CD4-positive, alpha-beta T cell (primary cell): Measurements from ENCODE around the gene RAPSN. TPM values are rescaled to one million over a fixed set of nuclear protein-coding genes. Genes with fewer than 3 reads are reported as not detected.

Experiments
- ATAC-seq: fragments of 200-7000 bp; cut with Tn5 transposase; one replicate; pipeline ENCODE4 v1.10.0; 2022; ENCODE audit warnings: mild to moderate bottlenecking; ENCODE audit not compliant: poor library complexity
- CTCF ChIA-PET: fragments of 350-600 bp; sonication (Branson Sonifier 250); formaldehyde crosslinking; loops from one replicate; lab custom pipeline; 2021; ENCODE audit warnings: antibody characterized with exemption, inconsistent platforms; lab: Charles Lee
- POLR2A ChIA-PET: fragments of 350-600 bp; sonication (Branson Sonifier 250); formaldehyde crosslinking; loops from one replicate; lab custom pipeline; 2021; ENCODE audit warnings: antibody characterized with exemption, inconsistent platforms; lab: Charles Lee
- DNase-seq, 14 experiments: peaks; one replicate each; pipeline ENCODE4 v3.0.0-alpha.2; 2013 to 2020; ENCODE audit warnings: mixed read lengths in 2 of 14
- H3K27ac ChIP-seq, 2 donors: one replicate each; pipeline versions ENCODE4 v1.5.1 to v1.7.0; 2013; ENCODE audit warnings: low read length in 2 of 2, low read depth in 1 of 2, mild to moderate bottlenecking in 1 of 2
- H3K27me3 ChIP-seq, 2 experiments: 1 replicate in 1 of 2; 2 replicates in 1 of 2; pipeline versions ENCODE4 v1.6.1 to v1.7.0; 2013; ENCODE audit warnings: low read length in 2 of 2, control low read depth in 1 of 2, mild to moderate bottlenecking in 1 of 2, moderate library complexity in 1 of 2; ENCODE audit not compliant: insufficient read depth in 2 of 2, control insufficient read depth in 1 of 2
- H3K36me3 ChIP-seq: one replicate; pipeline ENCODE4 v1.6.1; 2013; ENCODE audit warnings: low read length, control low read depth; ENCODE audit not compliant: insufficient read depth
- H3K4me1 ChIP-seq: one replicate; pipeline ENCODE4 v1.6.1; 2013; ENCODE audit warnings: low read length, control low read depth; ENCODE audit not compliant: insufficient read depth
- H3K4me3 ChIP-seq: one replicate; pipeline ENCODE4 v1.5.1; 2013; ENCODE audit warnings: mild to moderate bottlenecking, low read length, moderate library complexity
- H3K9me3 ChIP-seq, 2 experiments: 1 replicate in 1 of 2; 2 replicates in 1 of 2; pipeline versions ENCODE4 v1.6.1 to v1.7.0; 2013; ENCODE audit warnings: low read length in 2 of 2, mild to moderate bottlenecking in 2 of 2, control low read depth in 1 of 2, moderate library complexity in 1 of 2; ENCODE audit not compliant: control insufficient read depth in 1 of 2, insufficient read depth in 1 of 2
- H3K27ac Mint-ChIP-seq: one replicate; pipeline ENCODE4 v1.8.0; 2020; ENCODE audit warnings: mixed read lengths
- H3K27me3 Mint-ChIP-seq: one replicate; pipeline ENCODE4 v1.8.0; 2021; ENCODE audit warnings: mixed read lengths
- H3K36me3 Mint-ChIP-seq: one replicate; pipeline ENCODE4 v1.8.0; 2021; ENCODE audit warnings: low read depth, mixed read lengths
- H3K4me1 Mint-ChIP-seq: one replicate; pipeline ENCODE4 v1.8.0; 2021; ENCODE audit warnings: low read depth, mixed read lengths
- H3K4me3 Mint-ChIP-seq: one replicate; pipeline ENCODE4 v1.8.0; 2020; ENCODE audit warnings: mild to moderate bottlenecking, mixed read lengths
- H3K9me3 Mint-ChIP-seq: one replicate; pipeline ENCODE4 v1.8.0; 2020; ENCODE audit warnings: mixed read lengths
- CTCF ChIP-seq: fragments of 200-600 bp; IDR thresholded peaks from one replicate; pipeline ENCODE4 v1.8.0; 2022; ENCODE audit warnings: antibody characterized with exemption, mild to moderate bottlenecking
- intact Hi-C, 2 experiments: fragments of 100-400 bp; cut with DNase I in 1 of 2; cut with micrococcal nuclease in 1 of 2; formaldehyde crosslinking; loops; one replicate each; pipeline versions ENCODE4 v1.15.1 to v1.9.0; 2023 to 2025; cut with DNase I, micrococcal nuclease
- microRNA-seq: library from miRNA; unstranded; fragments of <30 nt; microRNA quantifications from one replicate; pipeline ENCODE4 v1.2.0, GENCODE V29; 2021; ENCODE audit warnings: borderline microRNAs expressed, borderline replicate concordance
- total RNA-seq, 174 experiments: library from RNA in 2 of 174; stranded (reverse) in 2 of 174; gene quantifications; one replicate each; pipeline ENCODE4 v1.2.3 and lab custom pipeline; 2021 to 2026

The RAPSN gene
- total RNA-seq, 2 experiments from 2014 or later = 0.56 to 0.85 TPM

- ATAC-seq (no peak), DNase-seq (peak in 1 of 14 experiments; percentile 38)
- H3K4me3 ChIP-seq = no peak overlapping the region
- Mint-ChIP-seq H3K27ac (no peak overlapping the region), H3K9me3 (no peaks in the 10 kb centered on the region), H3K27me3 (no peaks in the 10 kb centered on the region), H3K36me3 (no peaks in the 10 kb centered on the region), H3K4me1 (peaks cover 25% of the 10 kb centered on the region), H3K4me3 (no peak overlapping the region)
- no peaks in the 10 kb centered on the region for H3K36me3 ChIP-seq
- H3K27ac ChIP-seq = no peak overlapping the region
- intact Hi-C loops = no loop called here
- H3K27me3 ChIP-seq = no peaks in the 10 kb centered on the region
- ChIA-PET CTCF (no interaction called here), POLR2A (interaction anchor here (1.1 kb wide), 1 partner anchor 12 kb away, joined by 4 read pairs; no protein-coding TSS in a partner anchor)
- no peak for TF ChIP-seq CTCF
- H3K9me3 ChIP-seq = no peaks in the 10 kb centered on the region
- H3K4me1 ChIP-seq = peaks cover 42% of the 10 kb centered on the region
Measured at GRCh38 chr11:47387944-47388696, 60.8 kb downstream of the RAPSN start.

Small RNAs within 50 kb of the gene (microRNA-seq; reads per million reads assigned to microRNA genes)
- gene MIR4487 = not detected

Other genes starting within 250 kb of the RAPSN start
- gene DDB2, start 234.2 kb downstream of the RAPSN start, total RNA-seq = 10 to 100 TPM; 57.3 to 57.6 TPM
- gene ACP2, start 200.3 kb downstream of the RAPSN start, total RNA-seq = 10 to 100 TPM; 16.8 to 17.2 TPM
- 1 to 10 TPM; 1.8 to 2.3 TPM for gene NR1H3, start 191.1 kb downstream of the RAPSN start, total RNA-seq
- 100 to 1,000 TPM; 161 to 178 TPM for gene MADD, start 179.0 kb downstream of the RAPSN start, total RNA-seq
- not detected for gene MYBPC3, start 96.4 kb downstream of the RAPSN start, total RNA-seq
- gene SPI1, start 70.6 kb downstream of the RAPSN start, total RNA-seq = 1 to 10 TPM; 4.9 to 5.9 TPM
- 10 to 100 TPM; 36.6 to 39.2 TPM for gene SLC39A13, start 40.5 kb downstream of the RAPSN start, total RNA-seq
- 10 to 100 TPM; 51.3 to 59.5 TPM for gene PSMC3, start 22.7 kb downstream of the RAPSN start, total RNA-seq
- 100 to 1,000 TPM; 103 to 111 TPM for gene CELF1, start 104.0 kb upstream of the RAPSN start, total RNA-seq
- 10 to 100 TPM; 18.9 to 26.7 TPM for gene PTPMT1, start 116.5 kb upstream of the RAPSN start, total RNA-seq
- 10 to 100 TPM; 29.1 to 30.2 TPM for gene KBTBD4, start 129.8 kb upstream of the RAPSN start, total RNA-seq
- 100 to 1,000 TPM; 139 to 144 TPM for gene NDUFS3, start 129.9 kb upstream of the RAPSN start, total RNA-seq
- under 1 TPM; 0.55 to 0.92 TPM for gene FAM180B, start 137.5 kb upstream of the RAPSN start, total RNA-seq
- under 1 TPM; 0.41 to 0.92 TPM for gene C1QTNF4, start 145.3 kb upstream of the RAPSN start, total RNA-seq
- 10 to 100 TPM; 11.8 to 12.7 TPM for gene MTCH2, start 193.4 kb upstream of the RAPSN start, total RNA-seq